Measurements from ENCODE around the gene EMC7. TPM values are rescaled to one million over a fixed set of nuclear protein-coding genes. Genes with fewer than 3 reads are reported as not detected.

The EMC7 gene
- total and polyA plus RNA-seq, 10 of the 15 experiments (the other 5 are each of a cell fraction or from before 2014, with no cell fraction given), result 16.5 to 88.9 (median 45.0) TPM

GRCh38 chr15:34038871-34039789, 62.5 kb downstream of the EMC7 start, which contains the start of gene AVEN (continued):
- no peak for TF ChIP-seq HDGF (IDR thresholded peaks at IDR 0.05)
- TF ChIP-seq TCF3 (IDR thresholded peaks at IDR 0.05; ENCODE audit: borderline replicate concordance, insufficient read depth, low read depth, low read length), result no peak
- TF ChIP-seq ETV6 (conservative IDR thresholded peaks at IDR 0.05 in 1 of 2, IDR thresholded peaks at IDR 0.05 in 1 of 2; ENCODE audit: borderline replicate concordance in 1 of 2, low read depth in 1 of 2), result no peak
- TF ChIP-seq NFXL1 (IDR thresholded peaks at IDR 0.05; ENCODE audit: borderline replicate concordance), result no peak
- no peak for TF ChIP-seq CUX1 (IDR thresholded peaks at IDR 0.05; ENCODE audit: insufficient replicate concordance, low read depth, low read length)
- no peak for TF ChIP-seq ESRRA (IDR thresholded peaks at IDR 0.05; ENCODE audit: low read length)
- TF ChIP-seq SIX5 (IDR thresholded peaks at IDR 0.05; ENCODE audit: low read depth, low read length, severe bottlenecking), result no peak
- TF ChIP-seq PML (IDR thresholded peaks at IDR 0.05; ENCODE audit: low read length), result peak; percentile 53; the same call in 1 of the 2 replicates
- TF ChIP-seq ELK1 (IDR thresholded peaks at IDR 0.05; ENCODE audit: low read depth, low read length), result no peak
- no peak for TF ChIP-seq BCL11A (IDR thresholded peaks at IDR 0.05; ENCODE audit: low read depth, low read length)
- TF ChIP-seq TARDBP (IDR thresholded peaks at IDR 0.05; ENCODE audit: borderline replicate concordance), result no peak
- no peak for TF ChIP-seq POLR2AphosphoS5 (IDR thresholded peaks at IDR 0.05; ENCODE audit: low read length)
- no peak for TF ChIP-seq TAF1 (IDR thresholded peaks at IDR 0.05; ENCODE audit: borderline replicate concordance, low read depth, low read length)
- TF ChIP-seq E2F8 (IDR thresholded peaks at IDR 0.05; ENCODE audit: low read depth, partially characterized antibody), result no peak
- TF ChIP-seq FOS (IDR thresholded peaks at IDR 0.05; ENCODE audit: borderline replicate concordance, extremely low read depth, insufficient read length), result no peak
- TF ChIP-seq IKZF1 (conservative IDR thresholded peaks at IDR 0.05), result peak; percentile 66
- TF ChIP-seq CREB1 (IDR thresholded peaks at IDR 0.05; ENCODE audit: low read depth), result peak; percentile 85
- no peak for TF ChIP-seq FOXM1 (IDR thresholded peaks at IDR 0.05; ENCODE audit: low read depth, low read length)
